ENCODE results near the gene BOK.
"Not testable (repeated sequence)": the region's sequence is repeated elsewhere in the genome, so short reads cannot be mapped to it uniquely, and the experiment has no call there.

Gene BOK

DNA sequence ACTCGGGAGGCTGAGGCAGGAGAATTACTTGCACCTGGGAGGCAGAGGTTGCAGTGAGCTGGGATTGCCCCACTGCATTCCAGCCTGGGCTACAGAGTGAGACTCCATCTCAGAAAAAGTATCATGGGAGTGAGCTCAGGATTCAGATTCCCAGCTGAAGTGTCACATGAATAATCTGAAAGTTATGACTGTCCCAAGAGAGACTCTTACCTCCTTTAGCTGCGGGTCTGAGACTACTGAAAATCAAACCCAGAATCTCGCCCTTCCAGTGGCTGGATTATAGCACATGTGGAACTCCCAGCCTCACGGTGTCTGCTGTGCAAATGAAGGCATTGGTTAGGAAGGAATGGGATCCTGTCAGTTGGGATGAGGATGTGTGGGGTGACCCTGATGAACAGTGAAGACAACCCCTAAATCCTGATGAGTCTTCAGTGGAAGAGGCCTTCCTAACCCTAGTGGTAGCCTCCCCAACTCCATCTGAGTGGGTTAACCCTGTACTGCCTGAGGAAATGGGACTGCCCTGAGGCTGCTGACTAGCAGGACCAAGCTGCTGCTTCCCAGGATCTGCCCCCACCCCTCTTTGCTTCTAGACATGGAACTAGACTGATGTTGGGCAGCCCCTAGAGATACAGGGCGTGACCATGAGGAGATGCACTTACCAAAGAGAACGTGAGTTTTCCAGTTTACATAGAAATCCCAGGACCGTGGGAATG, 16.5 kb downstream of the BOK start:
- no peak for DNase-seq

DNA sequence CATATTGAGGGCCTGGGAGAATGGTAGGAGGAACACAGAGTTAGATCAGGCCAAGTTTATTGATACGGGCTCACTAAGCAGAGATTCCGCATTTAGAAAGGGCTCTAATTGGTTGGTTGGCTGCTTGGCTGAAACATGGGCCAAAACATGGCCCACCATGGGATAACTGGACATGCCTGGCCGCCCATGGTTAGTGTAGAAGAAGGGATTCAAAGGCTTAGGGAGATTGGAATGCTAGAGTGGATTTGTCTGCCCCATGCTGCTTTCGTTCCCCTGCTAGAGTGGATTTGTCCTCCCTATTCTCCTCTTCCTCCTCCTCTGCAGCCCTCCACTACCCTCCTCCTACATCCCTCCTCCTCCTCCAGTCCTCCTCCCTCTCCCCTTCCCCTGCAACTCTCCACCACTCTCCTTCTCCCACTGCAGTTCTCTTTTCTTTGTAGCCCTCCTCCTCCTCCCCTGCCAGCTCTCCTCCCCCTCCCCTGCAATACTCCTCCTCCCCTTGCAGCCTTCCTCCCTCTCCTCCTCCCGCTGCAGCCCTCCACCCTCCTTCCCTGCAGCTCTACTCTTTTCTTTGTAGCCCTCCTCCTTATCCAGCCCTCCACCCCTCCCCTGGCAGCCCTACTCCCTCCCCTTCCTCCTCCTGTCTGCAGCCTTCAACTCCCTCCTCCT, 17.2 kb downstream of the BOK start:
- no peak for DNase-seq

- DNase-seq, result no peak
These were observed 17.7 kb downstream of the BOK start for GRCh38 chr2:241576293-241576654.

- no peak for DNase-seq
These were observed 19.0 kb downstream of the BOK start for GRCh38 chr2:241577413-241578122.

DNA sequence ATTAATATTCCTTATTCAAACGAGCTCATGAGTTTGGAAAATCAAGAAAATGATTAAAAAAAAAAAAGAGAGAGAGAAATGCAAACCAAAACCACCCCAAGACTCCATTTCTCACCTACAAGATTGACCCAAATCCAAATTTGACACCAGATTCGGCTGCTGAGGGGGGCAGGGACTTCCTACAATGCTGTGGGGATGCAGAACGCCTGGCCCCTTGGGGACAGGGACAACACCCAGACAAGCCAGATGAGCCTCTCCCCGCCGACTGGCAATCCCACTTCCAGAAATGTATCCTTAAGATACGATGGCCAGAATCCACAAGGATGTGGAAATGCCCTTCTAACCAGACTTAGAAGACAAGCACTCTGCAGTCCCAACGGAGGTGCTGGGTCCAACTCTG, 20.7 kb downstream of the BOK start:
- DNase-seq, result no peak

DNA sequence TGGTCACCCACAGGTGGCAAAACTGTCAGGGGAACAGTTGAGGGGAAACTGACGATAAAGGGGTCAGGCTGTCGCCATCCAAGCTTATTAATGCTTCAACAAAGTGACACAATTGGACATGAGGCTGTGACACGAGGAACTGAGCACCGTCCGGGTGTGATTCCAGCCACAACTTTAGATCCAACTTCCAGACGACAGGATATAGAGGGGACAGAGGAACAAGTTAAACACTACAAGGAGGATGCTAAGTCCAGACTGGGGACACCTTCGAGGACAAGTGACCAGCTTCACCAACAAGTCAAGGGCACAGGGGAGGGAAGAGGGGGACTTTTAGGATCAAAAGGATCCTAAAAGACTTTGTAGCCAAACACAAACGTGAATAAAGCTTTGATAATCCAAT, 23.8 kb downstream of the BOK start:
- DNase-seq, result no peak

- DNase-seq, result no peak
These were observed 24.3 kb downstream of the BOK start for GRCh38 chr2:241582806-241583205.

GRCh38 chr2:241584436-241584835, 25.9 kb downstream of the BOK start:
- no peak for DNase-seq

DNA sequence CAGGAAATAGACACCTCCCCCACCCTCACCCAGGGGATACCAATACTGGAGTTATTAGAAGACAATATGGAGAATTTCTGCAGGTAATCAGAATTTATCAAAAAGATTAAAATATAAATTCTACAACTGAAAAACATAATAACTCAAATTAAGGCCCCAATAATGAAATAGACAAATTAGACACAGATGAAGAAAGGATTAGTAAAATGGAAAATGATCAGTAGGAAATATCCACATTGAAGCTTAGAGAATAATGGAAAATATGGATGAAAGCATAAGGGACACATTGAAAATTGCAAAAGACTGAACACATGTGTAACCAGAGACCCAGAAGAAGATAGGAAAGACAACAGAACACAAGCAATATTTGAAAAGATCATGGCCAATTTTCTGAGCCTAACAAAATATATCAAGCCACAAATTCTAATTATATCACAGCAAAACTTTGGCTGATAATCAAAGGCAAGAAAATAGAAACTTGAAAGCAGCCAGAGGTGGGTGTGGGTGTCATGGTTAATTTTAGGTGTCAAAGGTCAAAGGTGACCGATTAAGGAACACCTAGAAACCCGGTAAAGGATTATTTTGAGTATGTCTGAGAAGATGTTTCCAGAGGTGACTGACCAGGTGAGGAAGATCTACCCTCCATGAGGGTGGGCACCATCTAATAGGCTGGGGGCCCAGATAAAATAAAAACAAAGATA, 28.2 kb downstream of the BOK start:
- DNase-seq, result no peak

- not testable (repeated sequence) for DNase-seq
These were observed 31.3 kb downstream of the BOK start for GRCh38 chr2:241589863-241590262.

DNA sequence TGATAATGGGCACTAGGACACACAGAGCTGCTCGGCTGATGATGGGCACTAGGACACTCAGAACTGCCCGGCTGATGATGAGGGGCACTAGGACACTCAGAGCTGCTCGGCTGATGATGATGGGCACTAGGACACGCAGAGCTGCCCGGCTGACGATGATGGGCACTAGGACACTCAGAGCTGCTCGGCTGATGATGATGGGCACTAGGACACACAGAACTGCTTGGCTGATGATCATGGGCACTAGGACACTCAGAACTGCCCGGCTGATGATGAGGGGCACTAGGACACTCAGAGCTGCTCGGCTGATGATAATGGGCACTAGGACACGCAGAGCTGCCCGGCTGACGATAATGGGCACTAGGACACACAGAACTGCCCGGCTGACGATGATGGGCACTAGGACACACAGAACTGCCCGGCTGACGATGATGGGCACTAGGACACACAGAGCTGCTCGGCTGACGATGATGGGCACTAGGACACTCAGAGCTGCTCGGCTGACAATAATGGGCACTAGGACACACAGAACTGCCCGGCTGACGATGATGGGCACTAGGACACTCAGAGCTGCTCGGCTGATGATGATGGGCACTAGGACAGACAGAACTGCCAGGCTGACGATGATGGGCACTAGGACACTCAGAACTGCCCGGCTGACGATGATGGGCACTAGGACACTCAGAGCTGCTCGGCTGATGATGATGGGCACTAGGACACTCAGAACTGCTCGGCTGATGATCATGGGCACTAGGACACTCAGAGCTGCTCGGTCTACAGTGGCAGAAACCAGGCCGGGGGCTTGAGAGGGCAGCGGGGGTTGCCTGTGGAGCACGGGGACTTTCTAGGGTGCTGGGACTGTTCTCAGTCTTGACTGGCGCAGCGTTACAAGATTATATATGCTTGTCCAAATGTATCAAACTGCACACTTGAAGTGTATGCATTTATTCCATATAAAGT, 32.2 kb downstream of the BOK start:
- DNase-seq, result not testable (repeated sequence)

DNA sequence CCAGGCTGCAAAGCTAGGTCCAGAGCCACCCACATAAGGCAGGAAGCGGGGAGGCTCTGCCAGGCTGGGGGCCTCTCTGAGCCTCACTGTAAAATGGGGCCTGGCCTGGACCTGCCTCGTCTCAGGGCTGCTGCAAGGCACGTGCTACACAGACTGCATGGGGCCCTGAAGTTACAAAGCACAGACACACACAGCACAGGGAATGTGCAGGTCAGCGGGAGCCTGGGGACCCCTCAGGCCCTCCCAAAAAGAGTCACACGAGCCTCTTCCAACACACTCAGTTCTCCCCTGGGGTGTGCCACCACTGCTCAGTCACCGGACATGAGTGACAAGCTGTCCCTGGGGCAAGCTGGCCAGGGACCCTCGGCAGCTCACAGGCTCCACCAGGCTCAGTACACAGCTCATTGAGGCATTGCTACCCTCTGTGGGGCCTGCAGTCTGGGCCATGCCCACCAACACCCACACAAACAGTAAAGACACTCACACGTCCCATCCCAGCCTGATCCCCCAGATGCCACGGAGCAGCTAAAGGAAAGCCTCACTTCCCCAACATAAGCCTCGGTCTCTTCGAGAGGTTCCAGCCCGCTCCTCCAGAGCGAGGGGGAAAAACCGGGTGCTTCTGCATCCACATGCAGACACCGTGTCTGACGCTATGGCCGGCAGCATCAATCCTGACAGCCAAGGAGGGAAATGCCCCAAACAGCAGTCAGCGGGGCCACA, 33.7 kb downstream of the BOK start:
- DNase-seq, result no peak

DNA sequence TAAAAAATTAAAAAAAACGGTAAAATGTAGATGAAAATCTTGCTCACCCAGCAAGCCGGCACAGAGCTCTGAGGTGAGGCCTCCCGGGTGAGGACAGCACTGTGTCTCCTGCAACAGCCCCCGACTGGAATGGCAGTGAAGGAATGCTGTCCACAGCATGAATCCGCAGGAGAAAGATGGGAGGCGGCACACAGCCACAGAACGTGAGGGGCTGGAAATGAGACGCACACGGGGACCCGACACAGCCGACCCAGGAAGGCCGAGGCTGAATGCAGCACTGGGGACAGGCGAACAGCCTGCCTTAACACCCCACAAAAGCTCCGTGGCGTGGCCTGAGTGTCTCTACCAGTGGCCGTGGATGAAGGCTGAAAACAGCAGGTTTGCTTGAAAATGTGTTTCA, 34.7 kb downstream of the BOK start:
- DNase-seq, result no peak

- no peak for DNase-seq
These were observed 37.1 kb downstream of the BOK start for GRCh38 chr2:241595600-241596140.

- DNase-seq, result no peak
These were observed 39.0 kb downstream of the BOK start for GRCh38 chr2:241597561-241597960.

DNA sequence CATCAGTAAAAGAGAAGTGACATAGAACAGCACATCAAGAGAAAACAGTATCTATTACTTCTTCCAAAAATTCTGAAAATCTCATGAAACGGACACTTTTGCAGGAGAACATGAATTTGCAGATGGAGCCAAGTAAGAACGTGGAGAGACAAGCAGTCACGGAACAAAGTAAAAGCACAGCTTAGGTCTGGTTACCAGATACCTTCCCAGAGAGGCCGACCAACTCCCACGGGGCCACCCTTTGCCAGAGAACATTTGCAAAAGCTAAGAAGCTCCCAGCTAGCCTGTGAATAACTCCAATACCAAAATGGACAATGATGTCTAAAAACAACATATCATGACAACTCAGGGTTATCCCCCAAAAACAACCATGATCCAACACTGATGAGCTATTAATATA, 39.5 kb downstream of the BOK start:
- no peak for DNase-seq

- no peak for DNase-seq
These were observed 39.9 kb downstream of the BOK start for GRCh38 chr2:241598487-241598886.

- no peak for DNase-seq
These were observed 41.1 kb downstream of the BOK start for GRCh38 chr2:241599615-241600014.

DNA sequence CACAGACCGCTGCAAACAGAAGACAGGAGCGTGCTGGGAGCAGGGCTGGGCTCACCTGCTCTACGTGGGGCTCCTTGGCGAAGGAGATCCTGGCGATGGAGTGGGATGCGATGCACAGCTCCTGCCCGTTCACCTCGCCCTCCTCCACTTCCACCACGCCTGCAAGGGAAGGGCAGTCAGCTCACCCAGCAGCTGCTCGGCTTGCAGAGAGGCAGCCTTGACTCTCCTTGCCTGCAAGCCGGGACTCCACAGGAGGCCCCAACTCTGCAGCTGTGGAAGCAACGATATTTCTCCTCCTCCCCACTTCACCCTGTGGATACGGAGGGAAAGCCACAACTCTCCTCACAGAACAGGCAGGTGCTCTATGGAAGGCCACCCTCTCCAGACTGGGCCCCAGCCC, 43.3 kb downstream of the BOK start:
- DNase-seq, result no peak

GRCh38 chr2:241602720-241603119, 44.2 kb downstream of the BOK start:
- no peak for DNase-seq

- no peak for DNase-seq
These were observed 45.1 kb downstream of the BOK start for GRCh38 chr2:241603686-241604085.

Data from amniotic stem cell (primary cell).